OCI-LY1 (cell line): ENCODE results near the gene KRTAP5-10.
"Not testable (repeated sequence)": the region's sequence is repeated elsewhere in the genome, so short reads cannot be mapped to it uniquely, and the experiment has no call there.

ENCODE experiments used
- CTCF ChIP-seq: fragments of 200-600 bp; sonication (generic), shearing (Covaris generic); IDR thresholded peaks from 2 replicates; pipeline ENCODE4 v1.5.1; 2017; ENCODE audit warnings: mild to moderate bottlenecking, antibody characterized with exemption, low read length, moderate library complexity, mixed read lengths
- EZH2 ChIP-seq: fragments of 200-600 bp; sonication (generic), shearing (Covaris generic); IDR thresholded peaks from 2 replicates; pipeline ENCODE4 v1.8.0; 2017; ENCODE audit warnings: borderline replicate concordance, mixed run types, mild to moderate bottlenecking, antibody characterized with exemption, low read length, moderate library complexity, mixed read lengths

- not testable (repeated sequence) for TF ChIP-seq CTCF, EZH2
Observed at GRCh38 chr11:71540521-71541304, 24.6 kb upstream of the KRTAP5-10 start.
